Endothelial cell (in vitro differentiated cells): ENCODE measurements around the gene CCDC63. TPM values are rescaled to one million over a fixed set of nuclear protein-coding genes. Genes with fewer than 3 reads are reported as not detected.

ENCODE experiments used
- DNase-seq: peaks from one replicate; pipeline ENCODE4 v3.0.0; 2021; ENCODE audit warnings: low spot score
- H3K27ac Mint-ChIP-seq: one replicate; pipeline ENCODE4 v1.8.0; 2021; ENCODE audit warnings: mixed read lengths, inconsistent platforms; ENCODE audit not compliant: unreplicated experiment
- H3K27me3 Mint-ChIP-seq: one replicate; pipeline ENCODE4 v1.8.0; 2021; ENCODE audit warnings: mild to moderate bottlenecking, moderate library complexity, mixed read lengths, inconsistent platforms; ENCODE audit not compliant: unreplicated experiment
- H3K36me3 Mint-ChIP-seq: one replicate; pipeline ENCODE4 v1.8.0; 2021; ENCODE audit warnings: mild to moderate bottlenecking, low read depth, mixed read lengths, inconsistent platforms; ENCODE audit not compliant: unreplicated experiment
- H3K4me1 Mint-ChIP-seq: one replicate; pipeline ENCODE4 v1.8.0; 2021; ENCODE audit warnings: mild to moderate bottlenecking, mixed read lengths, inconsistent platforms; ENCODE audit not compliant: unreplicated experiment
- H3K4me3 Mint-ChIP-seq: one replicate; pipeline ENCODE4 v1.8.0; 2021; ENCODE audit warnings: mild to moderate bottlenecking, mixed read lengths, inconsistent platforms; ENCODE audit not compliant: unreplicated experiment
- H3K9me3 Mint-ChIP-seq: one replicate; pipeline ENCODE4 v1.8.0; 2021; ENCODE audit warnings: mixed read lengths, inconsistent platforms; ENCODE audit not compliant: unreplicated experiment
- total RNA-seq: library from RNA; stranded (reverse); fragmentation: NEBNext Ultra II Directional; extraction: Animal tissue kit (Norgen Biotek cat#: 25700); gene quantifications from one replicate; pipeline ENCODE4 v1.2.1, GENCODE V29; 2021; ENCODE audit not compliant: unreplicated experiment
- TF ChIP-seq, protein P1 (sequence below): fragments of 200-600 bp; sonication (generic); IDR thresholded peaks from one replicate; pipeline ENCODE4 v1.5.0; 2021; ENCODE audit warnings: antibody characterized with exemption; ENCODE audit not compliant: unreplicated experiment

CCDC63 gene
- total RNA-seq, 1 donor from 2014 or later: 0.36 TPM

DNA sequence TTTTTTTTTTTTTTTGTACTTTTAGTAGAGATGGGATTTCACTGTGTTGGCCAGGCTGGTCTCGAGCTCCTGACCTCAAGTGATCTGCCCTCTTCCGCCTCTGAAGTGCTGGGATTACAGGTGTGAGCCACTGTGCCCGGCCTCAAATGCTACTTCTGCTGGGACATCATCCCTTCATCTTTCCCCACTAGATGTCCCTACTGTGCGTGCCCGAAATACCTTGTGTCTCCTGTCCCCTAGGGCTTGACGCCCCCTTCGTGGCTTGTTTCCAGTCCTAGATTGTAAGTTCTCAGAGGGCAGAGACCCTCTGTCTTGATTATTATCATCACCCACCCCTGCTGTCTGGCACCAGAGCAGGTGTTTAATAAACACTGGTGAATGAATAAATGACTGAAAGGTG, 14.9 kb downstream of the CCDC63 start:
- peaks cover 10% of the 10 kb centered on the region for H3K4me1 Mint-ChIP-seq
- no peak for DNase-seq
- peaks cover 8% of the 10 kb centered on the region for H3K9me3 Mint-ChIP-seq
- TF ChIP-seq, protein P1, sequence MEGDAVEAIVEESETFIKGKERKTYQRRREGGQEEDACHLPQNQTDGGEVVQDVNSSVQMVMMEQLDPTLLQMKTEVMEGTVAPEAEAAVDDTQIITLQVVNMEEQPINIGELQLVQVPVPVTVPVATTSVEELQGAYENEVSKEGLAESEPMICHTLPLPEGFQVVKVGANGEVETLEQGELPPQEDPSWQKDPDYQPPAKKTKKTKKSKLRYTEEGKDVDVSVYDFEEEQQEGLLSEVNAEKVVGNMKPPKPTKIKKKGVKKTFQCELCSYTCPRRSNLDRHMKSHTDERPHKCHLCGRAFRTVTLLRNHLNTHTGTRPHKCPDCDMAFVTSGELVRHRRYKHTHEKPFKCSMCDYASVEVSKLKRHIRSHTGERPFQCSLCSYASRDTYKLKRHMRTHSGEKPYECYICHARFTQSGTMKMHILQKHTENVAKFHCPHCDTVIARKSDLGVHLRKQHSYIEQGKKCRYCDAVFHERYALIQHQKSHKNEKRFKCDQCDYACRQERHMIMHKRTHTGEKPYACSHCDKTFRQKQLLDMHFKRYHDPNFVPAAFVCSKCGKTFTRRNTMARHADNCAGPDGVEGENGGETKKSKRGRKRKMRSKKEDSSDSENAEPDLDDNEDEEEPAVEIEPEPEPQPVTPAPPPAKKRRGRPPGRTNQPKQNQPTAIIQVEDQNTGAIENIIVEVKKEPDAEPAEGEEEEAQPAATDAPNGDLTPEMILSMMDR: no peak
- no peak overlapping the region for H3K27ac Mint-ChIP-seq
- H3K27me3 Mint-ChIP-seq: peaks cover 2% of the 10 kb centered on the region
- no peaks in the 10 kb centered on the region for H3K36me3 Mint-ChIP-seq
- H3K4me3 Mint-ChIP-seq: no peak overlapping the region

DNA sequence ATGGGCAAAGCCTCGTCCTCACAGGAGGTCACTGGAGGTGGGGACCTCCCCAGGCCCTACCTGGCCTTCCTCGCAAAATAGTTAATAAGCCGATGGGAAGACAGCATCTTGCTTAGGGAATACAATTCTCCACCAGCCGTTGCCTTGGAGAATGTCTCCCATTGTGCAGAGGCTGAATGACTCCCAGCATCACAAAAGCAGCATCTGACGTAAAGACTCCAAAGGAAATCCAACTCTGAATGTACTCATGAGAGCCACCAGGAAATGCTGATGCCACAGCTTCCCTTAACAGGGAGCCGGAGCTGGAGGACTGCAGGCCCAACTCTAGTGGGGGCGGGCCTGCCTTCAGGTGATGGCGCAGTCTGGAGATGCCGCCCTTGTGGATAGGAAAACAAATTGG, 15.5 kb downstream of the CCDC63 start:
- DNase-seq: peak; percentile 6
- H3K27me3 Mint-ChIP-seq: peaks cover 2% of the 10 kb centered on the region
- H3K27ac Mint-ChIP-seq: no peak overlapping the region
- TF ChIP-seq, protein P1: no peak
- H3K4me1 Mint-ChIP-seq: peaks cover 10% of the 10 kb centered on the region
- H3K4me3 Mint-ChIP-seq: no peak overlapping the region
- H3K9me3 Mint-ChIP-seq: peaks cover 8% of the 10 kb centered on the region
- H3K36me3 Mint-ChIP-seq: no peaks in the 10 kb centered on the region

DNA sequence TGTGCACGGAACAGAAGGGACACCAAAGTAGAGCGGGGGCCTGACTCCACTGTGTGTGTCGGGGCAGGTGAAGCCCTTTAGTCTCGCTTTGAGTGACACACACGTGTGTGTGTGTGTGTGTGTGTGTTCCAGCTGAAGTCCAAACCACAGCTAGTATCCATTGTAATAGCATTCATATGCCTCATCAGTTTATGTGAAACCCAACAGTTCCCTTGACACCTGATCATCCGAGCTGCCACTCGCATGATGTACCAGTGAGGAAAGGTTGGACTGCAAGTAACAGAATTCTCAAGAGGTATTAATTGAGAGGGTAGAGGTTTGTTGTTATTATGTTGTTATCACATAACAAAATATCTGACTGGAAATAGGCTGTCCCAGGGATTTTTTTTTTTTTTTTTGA, 16.4 kb downstream of the CCDC63 start:
- H3K4me3 Mint-ChIP-seq: no peak overlapping the region
- H3K27me3 Mint-ChIP-seq: peaks cover 2% of the 10 kb centered on the region
- no peak for DNase-seq
- H3K36me3 Mint-ChIP-seq: no peaks in the 10 kb centered on the region
- H3K4me1 Mint-ChIP-seq: peaks cover 10% of the 10 kb centered on the region
- TF ChIP-seq, protein P1: no peak
- H3K9me3 Mint-ChIP-seq: peaks cover 8% of the 10 kb centered on the region
- H3K27ac Mint-ChIP-seq: no peak overlapping the region

DNA sequence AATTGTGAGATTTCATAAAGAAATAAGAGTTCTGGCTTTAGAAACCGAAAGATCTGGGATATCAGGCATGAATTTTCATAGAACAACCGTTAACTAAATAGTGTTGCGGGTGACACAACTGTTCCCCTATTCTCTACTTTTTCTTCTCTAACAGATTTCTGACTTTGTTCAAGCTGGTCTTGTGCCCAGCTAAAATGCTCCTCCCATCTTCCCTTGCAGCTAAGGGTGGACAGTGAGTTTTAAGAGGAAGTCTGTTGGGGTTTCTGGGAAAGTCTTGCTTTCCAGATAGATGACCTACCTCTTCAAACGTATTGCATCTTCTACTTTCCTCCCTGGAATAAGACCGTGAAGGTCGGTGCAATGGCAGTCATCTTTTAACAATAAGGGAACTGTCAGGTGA, 18.7 kb downstream of the CCDC63 start:
- TF ChIP-seq, protein P1: no peak
- peaks cover 10% of the 10 kb centered on the region for H3K4me1 Mint-ChIP-seq
- no peak overlapping the region for H3K4me3 Mint-ChIP-seq
- H3K36me3 Mint-ChIP-seq: peaks cover 9% of the 10 kb centered on the region
- no peak for DNase-seq
- peaks cover 19% of the 10 kb centered on the region for H3K9me3 Mint-ChIP-seq
- H3K27ac Mint-ChIP-seq: no peak overlapping the region
- no peaks in the 10 kb centered on the region for H3K27me3 Mint-ChIP-seq

DNA sequence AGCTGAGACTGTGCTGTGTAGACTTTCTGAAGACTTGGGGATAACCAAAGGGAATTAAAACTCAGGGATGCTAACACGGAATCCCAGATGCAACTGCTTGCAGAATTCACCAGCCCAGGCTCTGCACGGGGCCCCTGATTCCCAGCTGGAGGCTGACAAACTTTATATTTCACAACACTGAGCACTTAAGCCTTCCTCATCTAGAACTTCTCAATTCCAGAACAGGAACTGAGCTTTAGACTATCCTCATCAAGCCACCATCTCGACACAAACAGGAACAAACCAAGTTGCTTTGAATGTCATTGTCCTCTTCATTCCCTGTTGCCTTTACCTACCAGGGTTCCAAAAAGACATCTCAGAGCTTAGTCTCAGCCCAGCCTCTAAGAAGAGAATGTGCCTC, 22.2 kb downstream of the CCDC63 start:
- H3K9me3 Mint-ChIP-seq: peaks cover 19% of the 10 kb centered on the region
- H3K4me1 Mint-ChIP-seq: peaks cover 4% of the 10 kb centered on the region
- H3K4me3 Mint-ChIP-seq: no peak overlapping the region
- H3K27ac Mint-ChIP-seq: no peak overlapping the region
- peaks cover 9% of the 10 kb centered on the region for H3K36me3 Mint-ChIP-seq
- H3K27me3 Mint-ChIP-seq: no peaks in the 10 kb centered on the region
- TF ChIP-seq, protein P1: no peak
- DNase-seq: no peak
